Epithelial cell of esophagus (primary cell): ENCODE measurements around the gene STX1B.

Source experiments
- DNase-seq: peaks from one replicate; pipeline ENCODE4 v3.0.0; 2010; ENCODE audit warnings: low read depth
- H3K4me3 ChIP-seq: 2 replicates; pipeline ENCODE4 v1.5.1; 2011; ENCODE audit warnings: mild to moderate bottlenecking, low read length, control low read depth
- CTCF ChIP-seq: IDR thresholded peaks from 2 replicates; pipeline ENCODE4 v1.5.1; 2011; ENCODE audit warnings: low read depth, mild to moderate bottlenecking, low read length, control low read depth, inconsistent platforms; ENCODE audit not compliant: insufficient read depth; ENCODE audit errors: missing control alignments

STX1B gene

GRCh38 chr16:30996324-30996984 lies 14.0 kb downstream of the STX1B start:
- no peak for DNase-seq
- H3K4me3 ChIP-seq, result peak overlapping the region; percentile 57
- no peak for TF ChIP-seq CTCF

DNA sequence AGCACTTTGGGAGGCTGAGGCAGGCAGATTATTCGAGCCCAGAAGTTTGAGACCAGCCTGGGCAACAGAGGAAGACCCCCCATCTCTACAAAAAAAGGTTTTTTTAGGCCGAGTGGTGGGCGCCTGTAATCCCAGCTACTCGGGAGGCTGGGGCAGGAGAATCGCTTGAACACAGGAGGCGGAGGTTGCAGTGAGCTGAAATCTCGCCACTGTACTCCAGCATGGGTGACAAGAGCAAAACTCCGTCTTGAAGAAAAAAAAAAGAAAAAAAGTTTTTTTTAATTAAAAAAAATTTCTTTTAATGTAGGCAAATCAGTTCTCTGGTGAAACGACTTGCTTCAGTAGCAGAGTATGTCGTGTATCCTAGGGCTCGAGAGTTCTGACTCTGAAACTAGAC lies 14.5 kb downstream of the STX1B start:
- no peak for TF ChIP-seq CTCF
- no peak for DNase-seq
- H3K4me3 ChIP-seq, result no peak overlapping the region

DNA sequence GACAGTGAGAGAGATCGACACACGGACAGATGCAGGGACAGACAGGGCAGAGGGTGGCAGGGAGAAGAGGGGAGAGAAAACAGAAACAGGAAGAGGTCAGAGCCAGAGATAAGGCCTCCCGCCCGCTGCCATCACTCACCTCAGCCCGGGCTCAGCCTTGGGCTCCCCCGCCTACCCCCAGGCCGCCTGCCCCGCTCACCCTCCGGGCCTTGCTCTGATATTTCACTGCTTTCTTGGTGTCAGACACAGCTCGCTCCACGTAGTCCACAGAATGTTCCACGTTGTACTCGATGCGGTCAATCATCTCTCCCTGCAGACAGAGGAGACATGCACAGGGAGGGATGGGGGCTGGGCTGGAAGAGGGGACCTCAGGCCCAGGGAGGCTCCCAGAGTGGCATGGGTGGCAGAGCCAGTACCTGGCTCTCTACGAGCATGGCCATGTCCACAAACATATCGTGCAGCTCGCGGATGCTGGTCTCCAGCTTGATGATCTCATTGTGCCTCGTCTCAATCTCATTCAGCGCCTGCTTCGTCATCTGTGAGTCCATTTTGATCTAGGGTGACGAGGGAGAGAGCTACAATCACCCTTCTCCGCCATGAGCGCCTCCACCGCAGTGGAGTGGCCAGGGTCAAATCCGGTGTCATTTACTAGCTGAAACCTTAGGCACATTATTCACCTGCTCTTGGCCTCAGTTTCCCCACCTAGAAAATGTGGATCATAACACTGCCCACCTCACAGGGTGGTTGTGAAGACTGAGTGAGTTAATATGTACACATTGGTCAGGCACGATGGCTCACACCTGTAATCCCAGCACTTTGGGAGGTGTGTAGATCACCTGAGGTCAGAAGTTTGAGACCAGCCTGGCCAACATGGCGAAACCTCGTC lies 17.3 kb downstream of the STX1B start:
- TF ChIP-seq CTCF, result no peak
- H3K4me3 ChIP-seq, result no peak overlapping the region
- no peak for DNase-seq

GRCh38 chr16:30992276-30992780 lies 18.1 kb downstream of the STX1B start:
- TF ChIP-seq CTCF, result no peak
- H3K4me3 ChIP-seq, result no peak overlapping the region
- DNase-seq, result no peak

DNA sequence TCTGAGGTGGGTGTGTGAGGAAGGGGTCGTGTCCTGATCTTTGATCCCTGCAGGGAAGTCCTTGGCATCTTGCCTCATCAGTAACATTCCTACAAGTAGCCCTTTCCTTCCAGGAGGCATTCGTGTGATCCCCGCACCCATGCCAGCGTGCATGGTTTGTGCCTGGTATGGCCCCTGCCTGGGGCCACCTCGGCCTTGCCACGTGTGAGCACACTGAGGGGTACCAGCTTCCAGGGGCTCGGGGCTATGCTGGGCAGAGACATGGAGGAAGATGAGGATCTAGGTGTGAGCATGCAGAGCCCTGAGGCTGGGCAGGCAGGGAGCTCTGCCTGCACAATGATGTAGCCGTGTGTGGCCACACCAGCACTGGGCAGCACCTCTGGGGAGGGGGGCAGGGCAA lies 19.4 kb downstream of the STX1B start:
- TF ChIP-seq CTCF, result no peak
- H3K4me3 ChIP-seq, result no peak overlapping the region
- DNase-seq, result no peak

GRCh38 chr16:30990105-30990504 lies 20.3 kb downstream of the STX1B start:
- DNase-seq, result no peak
- H3K4me3 ChIP-seq, result no peak overlapping the region
- no peak for TF ChIP-seq CTCF
